ENCODE measurements around the gene TRAPPC2L. TPM values are rescaled to one million over a fixed set of nuclear protein-coding genes. Genes with fewer than 3 reads are reported as not detected.

The TRAPPC2L gene
- total RNA-seq, 1 donor = 57.2 TPM

DNA sequence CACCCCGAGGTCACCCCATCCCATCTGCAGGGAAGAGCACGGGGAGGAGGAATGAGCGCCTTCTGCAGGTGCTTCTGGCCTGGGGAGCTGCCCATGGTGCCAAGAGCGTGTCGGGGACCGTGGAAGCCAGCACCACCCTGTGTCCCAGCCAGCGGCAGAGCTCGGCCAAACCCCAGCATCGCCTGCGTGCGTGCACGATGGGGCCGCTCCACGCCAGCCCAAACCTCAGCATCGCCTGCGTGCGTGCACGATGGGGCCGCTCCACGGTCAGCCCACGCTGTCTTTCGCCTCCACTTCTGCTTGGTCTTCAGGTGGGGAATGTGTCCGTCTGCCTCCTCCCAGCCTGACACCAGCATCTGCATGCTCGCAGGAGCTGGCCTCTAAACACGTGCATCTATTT is 14.1 kb upstream of the TRAPPC2L start:
- TF ChIP-seq, protein P1, sequence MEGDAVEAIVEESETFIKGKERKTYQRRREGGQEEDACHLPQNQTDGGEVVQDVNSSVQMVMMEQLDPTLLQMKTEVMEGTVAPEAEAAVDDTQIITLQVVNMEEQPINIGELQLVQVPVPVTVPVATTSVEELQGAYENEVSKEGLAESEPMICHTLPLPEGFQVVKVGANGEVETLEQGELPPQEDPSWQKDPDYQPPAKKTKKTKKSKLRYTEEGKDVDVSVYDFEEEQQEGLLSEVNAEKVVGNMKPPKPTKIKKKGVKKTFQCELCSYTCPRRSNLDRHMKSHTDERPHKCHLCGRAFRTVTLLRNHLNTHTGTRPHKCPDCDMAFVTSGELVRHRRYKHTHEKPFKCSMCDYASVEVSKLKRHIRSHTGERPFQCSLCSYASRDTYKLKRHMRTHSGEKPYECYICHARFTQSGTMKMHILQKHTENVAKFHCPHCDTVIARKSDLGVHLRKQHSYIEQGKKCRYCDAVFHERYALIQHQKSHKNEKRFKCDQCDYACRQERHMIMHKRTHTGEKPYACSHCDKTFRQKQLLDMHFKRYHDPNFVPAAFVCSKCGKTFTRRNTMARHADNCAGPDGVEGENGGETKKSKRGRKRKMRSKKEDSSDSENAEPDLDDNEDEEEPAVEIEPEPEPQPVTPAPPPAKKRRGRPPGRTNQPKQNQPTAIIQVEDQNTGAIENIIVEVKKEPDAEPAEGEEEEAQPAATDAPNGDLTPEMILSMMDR (IDR thresholded peaks at IDR 0.05; ENCODE audit: insufficient read depth, low read length) = no peak
- H3K4me3 ChIP-seq (ENCODE audit: low read depth, low read length) = no peak overlapping the region
- DNase-seq (ENCODE audit: low read depth) = no peak

DNA sequence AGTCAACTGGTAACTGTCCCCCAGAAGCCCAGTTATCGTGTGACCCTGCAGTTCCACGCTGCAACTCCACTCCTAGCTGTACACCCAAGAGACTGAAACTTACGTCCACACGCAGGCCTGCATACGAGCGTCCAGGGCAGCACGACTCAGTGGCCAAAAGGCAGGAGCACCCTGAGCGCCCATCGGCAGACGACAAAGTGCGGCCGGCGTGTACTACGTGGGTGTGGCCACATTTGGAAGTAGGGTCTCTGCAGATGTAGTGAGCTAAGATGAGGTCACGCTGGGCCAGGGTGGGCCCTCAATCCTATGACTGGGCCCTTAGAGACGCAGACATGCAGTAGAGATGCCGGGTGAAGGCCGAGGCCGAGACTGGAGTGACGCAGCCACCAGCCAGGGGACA is 13.7 kb upstream of the TRAPPC2L start:
- DNase-seq (ENCODE audit: low read depth) = no peak
- TF ChIP-seq, protein P1 (IDR thresholded peaks at IDR 0.05; ENCODE audit: insufficient read depth, low read length) = no peak
- H3K4me3 ChIP-seq (ENCODE audit: low read depth, low read length) = no peak overlapping the region

DNA sequence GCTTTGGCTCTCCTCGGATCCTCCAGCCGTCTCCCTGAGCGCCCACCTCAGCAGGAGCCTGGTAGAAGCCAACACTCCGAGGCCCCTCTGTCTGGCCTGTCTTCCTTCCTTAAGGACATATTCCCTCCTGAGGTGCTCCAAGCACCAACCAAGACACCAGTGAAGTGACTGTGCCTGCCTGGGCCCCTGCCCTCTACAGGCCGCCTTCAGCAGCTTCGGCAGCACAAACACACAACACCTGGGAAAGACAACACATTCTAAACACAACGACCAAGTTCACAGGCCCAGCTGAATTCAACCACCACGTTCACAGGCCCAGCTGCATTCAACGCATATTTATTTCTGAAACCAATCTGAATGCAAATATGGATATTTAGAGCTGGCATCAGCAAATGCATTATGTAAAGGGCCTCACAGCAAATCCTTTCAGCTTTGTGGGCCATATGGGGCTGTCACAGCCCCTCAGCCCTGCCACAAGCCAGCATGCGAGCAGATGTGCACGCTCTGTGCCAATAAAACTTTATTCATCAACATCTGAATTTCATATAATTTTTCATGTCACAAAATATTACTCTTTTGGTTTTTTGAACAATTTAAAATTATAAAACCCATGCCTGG is 12.4 kb upstream of the TRAPPC2L start:
- TF ChIP-seq, protein P1 (IDR thresholded peaks at IDR 0.05; ENCODE audit: insufficient read depth, low read length) = no peak
- no peak for DNase-seq (ENCODE audit: low read depth)
- H3K4me3 ChIP-seq (ENCODE audit: low read depth, low read length) = no peak overlapping the region

DNA sequence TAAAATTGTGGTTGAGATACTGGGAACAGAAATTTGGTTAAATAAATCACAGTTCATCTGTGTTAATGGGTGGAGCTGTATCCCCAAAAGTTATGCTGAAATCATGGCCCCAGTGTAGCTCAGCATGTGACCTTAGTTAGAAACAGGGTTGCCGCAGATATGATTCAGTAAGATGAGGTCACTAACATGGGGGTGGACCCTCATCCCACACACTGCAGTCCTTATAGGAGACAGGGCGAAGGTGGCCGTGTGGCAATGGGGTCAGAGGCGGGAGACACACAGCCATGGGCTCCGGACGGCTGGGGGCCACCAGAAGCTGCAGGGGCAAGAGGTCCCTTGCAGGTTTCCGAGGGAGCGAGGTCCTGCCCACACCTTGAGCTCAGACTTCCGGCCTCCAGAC is 10.8 kb upstream of the TRAPPC2L start:
- no peak for DNase-seq (ENCODE audit: low read depth)

DNA sequence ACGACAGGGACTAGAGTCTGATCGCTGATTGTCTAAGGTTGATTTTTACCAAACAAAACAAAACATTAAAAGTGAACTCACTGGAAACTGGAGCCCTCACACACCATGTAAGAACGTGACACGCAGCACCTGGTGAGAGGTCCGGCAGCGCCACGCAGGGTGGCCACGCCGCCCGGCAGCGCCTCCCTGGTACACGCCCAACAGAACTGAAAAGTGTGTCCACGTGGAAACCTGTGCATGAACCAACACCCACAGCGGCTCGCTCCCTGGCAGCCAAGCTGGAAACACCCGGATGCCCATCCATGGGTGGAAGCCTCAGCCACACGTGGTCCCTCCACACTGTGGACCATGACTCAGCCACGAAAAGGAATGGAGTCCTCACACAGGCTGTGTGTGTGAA is 9.3 kb upstream of the TRAPPC2L start:
- TF ChIP-seq, protein P1 (IDR thresholded peaks at IDR 0.05; ENCODE audit: insufficient read depth, low read length) = no peak
- DNase-seq (ENCODE audit: low read depth) = no peak
- H3K4me3 ChIP-seq (ENCODE audit: low read depth, low read length) = no peak overlapping the region

More for the DNA sequence above, 10.8 kb upstream of the TRAPPC2L start:
- TF ChIP-seq, protein P1 (IDR thresholded peaks at IDR 0.05; ENCODE audit: insufficient read depth, low read length) = no peak
- H3K4me3 ChIP-seq (ENCODE audit: low read depth, low read length) = no peak overlapping the region

DNA sequence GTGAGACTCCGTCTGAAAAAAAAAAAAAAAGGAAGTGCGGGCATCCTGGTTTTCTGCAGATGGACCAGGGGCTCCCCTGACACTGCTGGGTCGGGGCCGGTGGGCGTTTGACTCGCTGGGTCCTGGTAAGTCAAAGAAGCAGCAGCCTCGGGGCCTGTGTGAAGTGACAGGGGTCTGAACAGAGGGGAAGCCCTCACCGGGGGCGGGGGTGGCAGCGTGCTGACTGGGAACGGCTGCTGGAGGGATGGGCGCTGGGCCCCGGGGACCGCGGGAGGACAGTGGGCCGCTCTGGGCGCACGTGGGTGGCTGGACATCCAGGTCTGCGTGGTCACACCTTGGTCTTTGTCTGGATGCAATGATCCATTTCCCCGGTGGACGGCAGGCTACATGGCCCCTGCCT is 8.4 kb upstream of the TRAPPC2L start:
- no peak for DNase-seq (ENCODE audit: low read depth)
- TF ChIP-seq, protein P1 (IDR thresholded peaks at IDR 0.05; ENCODE audit: insufficient read depth, low read length) = no peak
- no peak overlapping the region for H3K4me3 ChIP-seq (ENCODE audit: low read depth, low read length)

All from fibroblast of the aortic adventitia (primary cell).